ENCODE measurements around the gene LRRC17. TPM values are rescaled to one million over a fixed set of nuclear protein-coding genes. Genes with fewer than 3 reads are reported as not detected.
"Not testable (repeated sequence)": the region's sequence is repeated elsewhere in the genome, so short reads cannot be mapped to it uniquely, and the experiment has no call there.

The LRRC17 gene
- polyA plus RNA-seq, 4 donors: 0.27 to 19.9 (median 0.61) TPM; not detected in 1

DNA sequence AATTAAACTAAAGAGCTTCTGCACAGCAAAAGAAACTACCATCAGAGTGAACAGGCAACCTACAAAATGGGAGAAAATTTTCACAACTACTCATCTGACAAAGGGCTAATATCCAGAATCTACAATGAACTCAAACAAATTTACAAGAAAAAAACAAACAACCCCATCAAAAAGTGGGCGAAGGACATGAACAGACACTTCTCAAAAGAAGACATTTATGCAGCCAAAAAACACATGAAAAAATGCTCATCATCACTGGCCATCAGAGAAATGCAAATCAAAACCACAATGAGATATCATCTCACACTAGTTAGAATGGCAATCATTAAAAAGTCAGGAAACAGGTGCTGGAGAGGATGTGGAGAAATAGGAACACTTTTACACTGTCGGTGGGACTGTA is 49.2 kb downstream of the LRRC17 start:
- H3K9me3 ChIP-seq (ENCODE audit: control insufficient read depth in 2 of 2, insufficient read depth in 1 of 2, low read depth in 1 of 2, low read length in 1 of 2); H3K4me1 ChIP-seq (ENCODE audit: control insufficient read depth in 3 of 3, insufficient read depth in 2 of 3, low read depth in 1 of 3, low read length in 2 of 3); H3K27me3 ChIP-seq (ENCODE audit: control insufficient read depth in 3 of 3, insufficient read depth in 3 of 3, low read length in 3 of 3); H3K4me3 ChIP-seq (ENCODE audit: low read depth in 1 of 3, low read length in 3 of 3); H3K27ac ChIP-seq (ENCODE audit: low read depth in 1 of 3, low read length in 2 of 3); FAIRE-seq; H3K36me3 ChIP-seq (ENCODE audit: control insufficient read depth in 3 of 3, insufficient read depth in 2 of 3, low read depth in 1 of 3, low read length in 3 of 3); DNase-seq: not testable (repeated sequence)
- WGBS, 3 donors: 60 to 81% (median 70%) methylated on average over 1 of the region's 2 CpGs

- DNase-seq (no peak), FAIRE-seq (no peak)
- Histone ChIP-seq H3K4me3 (ENCODE audit: low read depth in 1 of 3, low read length in 3 of 3) (no peak overlapping the region), H3K27ac (ENCODE audit: low read depth in 1 of 3, low read length in 2 of 3) (no peak overlapping the region), H3K9me3 (ENCODE audit: control insufficient read depth in 2 of 2, insufficient read depth in 1 of 2, low read depth in 1 of 2, low read length in 1 of 2) (no peaks in the 10 kb centered on the region), H3K36me3 (ENCODE audit: control insufficient read depth in 3 of 3, insufficient read depth in 2 of 3, low read depth in 1 of 3, low read length in 3 of 3) (no peaks in the 10 kb centered on the region), H3K4me1 (ENCODE audit: control insufficient read depth in 3 of 3, insufficient read depth in 2 of 3, low read depth in 1 of 3, low read length in 2 of 3) (no peaks in the 10 kb centered on the region), H3K27me3 (ENCODE audit: control insufficient read depth in 3 of 3, insufficient read depth in 3 of 3, low read length in 3 of 3) (no peaks in the 10 kb centered on the region)
- WGBS, 3 donors: 38 to 62% (median 58%) methylated on average over 2 of the region's 2 CpGs
Measured at GRCh38 chr7:102966465-102966864, 53.7 kb downstream of the LRRC17 start.

DNA sequence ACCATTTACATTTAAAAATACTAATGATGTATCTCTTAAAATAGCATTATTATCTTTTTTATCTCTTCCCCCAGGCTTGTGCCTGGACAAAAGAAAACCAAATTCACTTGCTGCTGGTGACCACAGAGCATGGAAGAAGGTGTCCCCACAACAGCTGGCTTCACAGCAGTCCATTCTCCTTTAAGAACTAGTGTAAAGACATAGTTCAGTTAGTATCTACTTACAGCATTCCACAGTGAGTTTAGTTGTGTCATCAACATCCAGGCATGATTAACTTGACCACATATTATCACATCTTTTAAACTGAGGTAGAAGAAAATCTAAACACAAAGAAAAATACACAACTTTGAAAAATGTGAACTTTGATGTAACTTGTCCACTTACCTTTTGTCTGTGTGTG is 55.0 kb downstream of the LRRC17 start:
- DNase-seq (no peak), FAIRE-seq (no peak)

DNA sequence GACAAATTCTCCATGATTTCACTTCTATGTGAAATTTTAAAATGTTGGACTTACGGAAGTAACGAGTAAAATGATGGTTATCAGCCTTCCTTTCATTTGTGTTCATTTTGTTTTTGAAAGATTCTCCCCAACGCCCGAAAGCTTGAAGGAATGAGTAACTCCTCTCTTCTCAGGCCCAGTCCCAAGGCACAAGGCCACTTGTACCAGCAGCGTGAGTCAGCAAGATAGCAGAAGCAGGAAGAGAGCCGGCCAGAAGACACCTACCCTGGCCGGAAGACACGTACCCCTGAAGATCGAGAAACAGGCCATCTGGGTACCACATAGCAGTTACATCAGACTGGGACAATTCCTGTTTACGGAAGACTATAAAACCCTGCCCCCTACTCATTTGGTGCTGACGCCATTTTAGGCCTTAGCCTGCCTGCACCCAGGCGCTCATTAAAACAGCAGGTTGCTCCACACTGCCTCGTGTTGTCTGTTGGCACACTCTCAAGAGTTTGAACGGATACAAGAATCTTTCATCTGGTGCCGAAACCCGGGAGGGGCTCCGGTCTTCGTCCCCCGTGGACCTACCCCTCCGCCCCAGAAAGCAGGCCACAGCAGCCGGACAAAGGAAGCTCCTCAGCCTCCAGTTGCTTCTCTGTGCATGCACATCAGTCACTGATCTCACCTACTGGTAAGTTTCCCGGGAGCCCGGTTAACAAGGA is 60.4 kb downstream of the LRRC17 start:
- FAIRE-seq: no peak
- no peaks in the 10 kb centered on the region for H3K9me3 ChIP-seq (ENCODE audit: control insufficient read depth in 2 of 2, insufficient read depth in 1 of 2, low read depth in 1 of 2, low read length in 1 of 2)
- no peak overlapping the region for H3K27ac ChIP-seq (ENCODE audit: low read depth in 1 of 3, low read length in 2 of 3)
- H3K4me3 ChIP-seq (ENCODE audit: low read depth in 1 of 3, low read length in 3 of 3): no peak overlapping the region
- no peaks in the 10 kb centered on the region for H3K27me3 ChIP-seq (ENCODE audit: control insufficient read depth in 3 of 3, insufficient read depth in 3 of 3, low read length in 3 of 3)
- 91 to 92% (median 91%) methylated on average over 23 of the region's 23 CpGs for WGBS, 3 donors
- no peaks in the 10 kb centered on the region for H3K36me3 ChIP-seq (ENCODE audit: control insufficient read depth in 3 of 3, insufficient read depth in 2 of 3, low read depth in 1 of 3, low read length in 3 of 3)
- H3K4me1 ChIP-seq (ENCODE audit: control insufficient read depth in 3 of 3, insufficient read depth in 2 of 3, low read depth in 1 of 3, low read length in 2 of 3): no peaks in the 10 kb centered on the region
- no peak for DNase-seq

More for the DNA sequence above, 55.0 kb downstream of the LRRC17 start:
- Histone ChIP-seq H3K4me3 (ENCODE audit: low read depth in 1 of 3, low read length in 3 of 3) (no peak overlapping the region), H3K27me3 (ENCODE audit: control insufficient read depth in 3 of 3, insufficient read depth in 3 of 3, low read length in 3 of 3) (no peaks in the 10 kb centered on the region), H3K27ac (ENCODE audit: low read depth in 1 of 3, low read length in 2 of 3) (no peak overlapping the region), H3K9me3 (ENCODE audit: control insufficient read depth in 2 of 2, insufficient read depth in 1 of 2, low read depth in 1 of 2, low read length in 1 of 2) (no peaks in the 10 kb centered on the region), H3K36me3 (ENCODE audit: control insufficient read depth in 3 of 3, insufficient read depth in 2 of 3, low read depth in 1 of 3, low read length in 3 of 3) (no peaks in the 10 kb centered on the region), H3K4me1 (ENCODE audit: control insufficient read depth in 3 of 3, insufficient read depth in 2 of 3, low read depth in 1 of 3, low read length in 2 of 3) (no peaks in the 10 kb centered on the region)

- 83 to 89% (median 84%) methylated on average over 15 of the region's 15 CpGs for WGBS, 3 donors
- no peak overlapping the region for H3K4me3 ChIP-seq (ENCODE audit: low read depth in 1 of 3, low read length in 3 of 3)
Measured at GRCh38 chr7:102974366-102975236, 61.8 kb downstream of the LRRC17 start.

GRCh38 chr7:102975854-102976253 is 63.1 kb downstream of the LRRC17 start:
- H3K27ac ChIP-seq (ENCODE audit: low read depth in 1 of 3, low read length in 2 of 3): no peak overlapping the region
- H3K36me3 ChIP-seq (ENCODE audit: control insufficient read depth in 3 of 3, insufficient read depth in 2 of 3, low read depth in 1 of 3, low read length in 3 of 3): no peaks in the 10 kb centered on the region
- no peaks in the 10 kb centered on the region for H3K4me1 ChIP-seq (ENCODE audit: control insufficient read depth in 3 of 3, insufficient read depth in 2 of 3, low read depth in 1 of 3, low read length in 2 of 3)
- DNase-seq: no peak
- WGBS, 3 donors: 84 to 85% (median 85%) methylated on average over 8 of the region's 8 CpGs
- H3K4me3 ChIP-seq (ENCODE audit: low read depth in 1 of 3, low read length in 3 of 3): no peak overlapping the region
- peaks cover 0 to 2% of the 10 kb centered on the region in 2 donors for H3K9me3 ChIP-seq (ENCODE audit: control insufficient read depth in 2 of 2, insufficient read depth in 1 of 2, low read depth in 1 of 2, low read length in 1 of 2)
- no peak for FAIRE-seq
- H3K27me3 ChIP-seq (ENCODE audit: control insufficient read depth in 3 of 3, insufficient read depth in 3 of 3, low read length in 3 of 3): no peaks in the 10 kb centered on the region

More at GRCh38 chr7:102974366-102975236, 61.8 kb downstream of the LRRC17 start:
- no peak for FAIRE-seq
- no peaks in the 10 kb centered on the region for H3K9me3 ChIP-seq (ENCODE audit: control insufficient read depth in 2 of 2, insufficient read depth in 1 of 2, low read depth in 1 of 2, low read length in 1 of 2)
- DNase-seq: no peak
- no peaks in the 10 kb centered on the region for H3K4me1 ChIP-seq (ENCODE audit: control insufficient read depth in 3 of 3, insufficient read depth in 2 of 3, low read depth in 1 of 3, low read length in 2 of 3)
- no peaks in the 10 kb centered on the region for H3K36me3 ChIP-seq (ENCODE audit: control insufficient read depth in 3 of 3, insufficient read depth in 2 of 3, low read depth in 1 of 3, low read length in 3 of 3)
- H3K27me3 ChIP-seq (ENCODE audit: control insufficient read depth in 3 of 3, insufficient read depth in 3 of 3, low read length in 3 of 3): no peaks in the 10 kb centered on the region
- no peak overlapping the region for H3K27ac ChIP-seq (ENCODE audit: low read depth in 1 of 3, low read length in 2 of 3)

- H3K4me1 ChIP-seq (ENCODE audit: control insufficient read depth in 3 of 3, insufficient read depth in 2 of 3, low read depth in 1 of 3, low read length in 2 of 3): no peaks in the 10 kb centered on the region
- WGBS, 3 donors: 88 to 93% (median 91%) methylated on average over 8 of the region's 8 CpGs
- no peak overlapping the region for H3K27ac ChIP-seq (ENCODE audit: low read depth in 1 of 3, low read length in 2 of 3)
- no peaks in the 10 kb centered on the region for H3K27me3 ChIP-seq (ENCODE audit: control insufficient read depth in 3 of 3, insufficient read depth in 3 of 3, low read length in 3 of 3)
- FAIRE-seq (no peak), DNase-seq (no peak)
- H3K4me3 ChIP-seq (ENCODE audit: low read depth in 1 of 3, low read length in 3 of 3): no peak overlapping the region
- peaks cover 0 to 2% of the 10 kb centered on the region in 2 donors for H3K9me3 ChIP-seq (ENCODE audit: control insufficient read depth in 2 of 2, insufficient read depth in 1 of 2, low read depth in 1 of 2, low read length in 1 of 2)
- no peaks in the 10 kb centered on the region for H3K36me3 ChIP-seq (ENCODE audit: control insufficient read depth in 3 of 3, insufficient read depth in 2 of 3, low read depth in 1 of 3, low read length in 3 of 3)
Measured at GRCh38 chr7:102976493-102976892, 63.7 kb downstream of the LRRC17 start.

GRCh38 chr7:102977586-102977985 is 64.8 kb downstream of the LRRC17 start:
- H3K27me3 ChIP-seq (ENCODE audit: control insufficient read depth in 3 of 3, insufficient read depth in 3 of 3, low read length in 3 of 3); H3K27ac ChIP-seq (ENCODE audit: low read depth in 1 of 3, low read length in 2 of 3); H3K4me3 ChIP-seq (ENCODE audit: low read depth in 1 of 3, low read length in 3 of 3); H3K36me3 ChIP-seq (ENCODE audit: control insufficient read depth in 3 of 3, insufficient read depth in 2 of 3, low read depth in 1 of 3, low read length in 3 of 3); FAIRE-seq; H3K4me1 ChIP-seq (ENCODE audit: control insufficient read depth in 3 of 3, insufficient read depth in 2 of 3, low read depth in 1 of 3, low read length in 2 of 3); DNase-seq; H3K9me3 ChIP-seq (ENCODE audit: control insufficient read depth in 2 of 2, insufficient read depth in 1 of 2, low read depth in 1 of 2, low read length in 1 of 2): not testable (repeated sequence)
- 88 to 95% (median 92%) methylated on average over 3 of the region's 4 CpGs for WGBS, 3 donors

Measured in small intestine (tissue), 7 donors.